ENCODE measurements around the gene TSPAN14. TPM values are rescaled to one million over a fixed set of nuclear protein-coding genes. Genes with fewer than 3 reads are reported as not detected.

Gene TSPAN14
- total RNA-seq, 2 donors from 2014 or later = 24.2 to 34.7 TPM

DNA sequence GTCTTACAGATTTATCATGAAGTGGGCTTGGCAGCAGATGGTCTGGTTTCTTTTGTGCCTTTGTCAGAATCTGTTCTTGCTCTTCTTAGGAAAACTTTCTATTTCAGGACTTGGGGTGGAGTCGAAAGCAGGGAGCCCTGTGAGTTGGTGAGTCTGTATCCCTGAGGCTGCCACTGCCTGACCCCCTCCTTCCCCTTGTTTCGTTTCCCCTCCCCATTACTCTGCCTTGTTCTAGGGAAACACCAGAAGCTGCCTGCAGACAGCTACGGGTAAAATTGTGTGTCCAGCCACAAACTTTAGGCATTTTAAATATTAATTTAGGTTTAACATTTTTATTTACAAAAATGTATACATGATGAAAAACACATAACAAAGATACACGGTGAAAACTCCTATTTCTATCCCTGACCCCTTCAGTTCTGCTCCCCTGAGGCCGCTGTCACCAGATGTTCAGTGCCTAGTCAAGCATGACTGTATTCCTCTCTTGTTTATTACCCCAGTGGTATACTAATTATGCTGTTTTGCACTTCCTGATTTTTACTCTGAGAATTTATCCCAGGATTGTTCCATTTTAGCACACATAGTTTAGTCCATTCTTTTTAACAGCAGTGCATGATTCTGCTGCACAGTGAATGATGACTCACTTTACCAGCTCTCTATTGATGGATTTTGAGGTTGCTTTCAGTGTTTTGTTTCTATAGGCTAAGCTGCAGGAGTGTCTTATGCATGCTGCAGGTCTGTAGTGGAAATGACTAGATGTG lies 9.1 kb downstream of the TSPAN14 start:
- Histone ChIP-seq H3K9me3 (no peaks in the 10 kb centered on the region), H3K36me3 (no peaks in the 10 kb centered on the region), H3K4me1 (peaks cover 0 to 100% of the 10 kb centered on the region in 2 donors), H3K27ac (peak overlapping the region; percentile 73 to 77), H3K4me3 (no peak overlapping the region), H3K27me3 (no peaks in the 10 kb centered on the region)
- no peak for DNase-seq (ENCODE audit: low spot score)
- TF ChIP-seq, protein P1, sequence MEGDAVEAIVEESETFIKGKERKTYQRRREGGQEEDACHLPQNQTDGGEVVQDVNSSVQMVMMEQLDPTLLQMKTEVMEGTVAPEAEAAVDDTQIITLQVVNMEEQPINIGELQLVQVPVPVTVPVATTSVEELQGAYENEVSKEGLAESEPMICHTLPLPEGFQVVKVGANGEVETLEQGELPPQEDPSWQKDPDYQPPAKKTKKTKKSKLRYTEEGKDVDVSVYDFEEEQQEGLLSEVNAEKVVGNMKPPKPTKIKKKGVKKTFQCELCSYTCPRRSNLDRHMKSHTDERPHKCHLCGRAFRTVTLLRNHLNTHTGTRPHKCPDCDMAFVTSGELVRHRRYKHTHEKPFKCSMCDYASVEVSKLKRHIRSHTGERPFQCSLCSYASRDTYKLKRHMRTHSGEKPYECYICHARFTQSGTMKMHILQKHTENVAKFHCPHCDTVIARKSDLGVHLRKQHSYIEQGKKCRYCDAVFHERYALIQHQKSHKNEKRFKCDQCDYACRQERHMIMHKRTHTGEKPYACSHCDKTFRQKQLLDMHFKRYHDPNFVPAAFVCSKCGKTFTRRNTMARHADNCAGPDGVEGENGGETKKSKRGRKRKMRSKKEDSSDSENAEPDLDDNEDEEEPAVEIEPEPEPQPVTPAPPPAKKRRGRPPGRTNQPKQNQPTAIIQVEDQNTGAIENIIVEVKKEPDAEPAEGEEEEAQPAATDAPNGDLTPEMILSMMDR (IDR thresholded peaks at IDR 0.05) = no peak

DNA sequence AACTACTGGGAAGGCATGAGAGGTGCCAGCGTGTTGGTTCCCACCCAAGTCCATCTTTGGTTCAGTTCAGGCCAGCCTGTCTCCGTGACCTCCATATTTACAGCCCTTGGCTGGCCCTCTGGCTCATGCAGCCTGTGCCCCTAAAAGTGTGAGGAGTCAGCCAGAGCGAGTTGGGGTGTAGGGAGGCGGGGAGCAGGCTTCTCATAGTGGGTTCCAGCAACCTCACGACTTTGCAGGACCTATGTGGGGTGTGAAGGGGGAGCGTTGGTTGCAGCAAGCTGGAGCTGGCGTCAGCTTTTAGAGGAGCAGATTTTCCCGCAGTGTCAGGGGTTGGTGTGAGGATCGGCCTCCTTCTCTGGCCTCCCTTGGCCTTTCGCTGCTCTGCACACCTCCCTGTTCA lies 9.8 kb downstream of the TSPAN14 start:
- Histone ChIP-seq H3K36me3 (no peaks in the 10 kb centered on the region), H3K4me3 (no peak overlapping the region), H3K4me1 (peaks cover 0 to 100% of the 10 kb centered on the region in 2 donors), H3K27me3 (no peaks in the 10 kb centered on the region), H3K9me3 (no peaks in the 10 kb centered on the region), H3K27ac (peak overlapping the region; percentile 73 to 77)
- TF ChIP-seq, protein P1 (IDR thresholded peaks at IDR 0.05) = no peak
- no peak for DNase-seq (ENCODE audit: low spot score)

DNA sequence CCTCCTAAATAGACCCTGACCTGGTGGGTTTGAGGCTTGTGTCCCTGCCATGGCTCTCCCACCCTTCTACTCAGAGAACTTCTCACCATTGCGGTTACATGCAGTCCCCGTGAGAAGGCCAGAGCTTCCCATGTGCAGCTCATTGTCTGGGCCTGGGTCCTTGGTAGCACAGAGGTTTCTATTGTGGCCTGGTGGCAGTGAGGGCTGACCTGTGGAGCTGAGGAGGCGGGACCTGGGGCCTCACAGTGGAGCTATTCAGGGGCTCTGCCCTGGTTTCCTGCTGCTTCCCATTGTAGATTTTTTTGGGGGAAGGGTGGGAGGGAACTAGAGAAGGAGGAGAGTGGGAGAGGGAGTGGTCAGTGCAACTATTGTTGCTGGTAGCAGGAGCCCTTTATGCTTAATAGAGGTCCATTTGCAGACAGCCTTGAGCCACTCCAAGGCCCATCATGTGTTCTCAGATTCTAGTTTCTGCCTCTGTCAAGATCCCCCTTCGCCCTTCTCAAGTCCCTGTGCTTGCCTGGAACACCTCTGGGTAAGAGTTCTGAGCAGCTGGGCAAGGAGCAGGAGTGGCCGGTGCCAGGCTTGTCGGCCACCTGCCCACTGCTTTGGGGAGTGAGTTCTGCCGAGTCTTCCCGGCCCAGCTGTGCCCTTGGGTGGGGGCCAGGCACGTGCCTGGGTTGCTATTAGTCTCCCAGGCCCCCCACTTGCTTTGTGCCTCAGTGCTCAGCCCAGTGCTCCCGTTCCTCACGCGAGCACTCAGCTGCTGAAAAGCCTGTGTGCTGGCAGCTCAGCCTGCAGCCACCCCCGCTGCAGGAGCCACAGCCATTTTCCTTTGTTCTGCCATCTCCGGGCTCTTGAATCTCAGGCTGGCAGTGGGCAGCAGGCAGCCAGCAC lies 10.7 kb downstream of the TSPAN14 start:
- Histone ChIP-seq H3K27ac (peak overlapping the region; percentile 73 to 77), H3K4me3 (peak overlapping the region in 1 of 2 donors; percentile 31), H3K36me3 (peaks cover 5% of the 10 kb centered on the region), H3K4me1 (peaks cover 0 to 100% of the 10 kb centered on the region in 2 donors), H3K27me3 (no peaks in the 10 kb centered on the region), H3K9me3 (no peaks in the 10 kb centered on the region)
- TF ChIP-seq, protein P1 (IDR thresholded peaks at IDR 0.05) = no peak
- no peak for DNase-seq (ENCODE audit: low spot score)

DNA sequence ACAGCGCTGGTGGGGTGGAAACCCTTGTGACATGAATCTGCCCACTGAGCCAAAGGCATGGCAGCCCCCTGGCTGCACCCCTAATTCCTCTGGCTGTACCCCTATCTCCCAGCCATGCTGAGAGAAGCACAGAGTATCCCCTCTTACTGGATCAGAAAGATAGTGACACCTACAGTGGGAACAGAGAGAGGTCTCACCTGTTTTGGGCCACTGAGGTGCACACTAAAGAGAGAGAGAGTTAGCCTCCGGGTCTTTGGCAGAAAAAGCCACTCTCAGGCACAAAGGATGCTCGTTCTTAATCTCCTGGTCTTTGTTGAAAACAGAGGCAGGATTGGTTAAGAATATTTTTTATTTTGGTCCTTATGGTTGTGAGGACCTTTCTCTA lies 11.3 kb downstream of the TSPAN14 start:
- TF ChIP-seq, protein P1 (IDR thresholded peaks at IDR 0.05) = no peak
- no peaks in the 10 kb centered on the region for H3K27me3 ChIP-seq
- H3K4me1 ChIP-seq = peaks cover 0 to 99% of the 10 kb centered on the region in 2 donors
- H3K27ac ChIP-seq = peak overlapping the region; percentile 73 to 77
- H3K9me3 ChIP-seq = no peaks in the 10 kb centered on the region
- peaks cover 11% of the 10 kb centered on the region for H3K36me3 ChIP-seq
- no peak for DNase-seq (ENCODE audit: low spot score)
- H3K4me3 ChIP-seq = peak overlapping the region in 1 of 2 donors; percentile 31

DNA sequence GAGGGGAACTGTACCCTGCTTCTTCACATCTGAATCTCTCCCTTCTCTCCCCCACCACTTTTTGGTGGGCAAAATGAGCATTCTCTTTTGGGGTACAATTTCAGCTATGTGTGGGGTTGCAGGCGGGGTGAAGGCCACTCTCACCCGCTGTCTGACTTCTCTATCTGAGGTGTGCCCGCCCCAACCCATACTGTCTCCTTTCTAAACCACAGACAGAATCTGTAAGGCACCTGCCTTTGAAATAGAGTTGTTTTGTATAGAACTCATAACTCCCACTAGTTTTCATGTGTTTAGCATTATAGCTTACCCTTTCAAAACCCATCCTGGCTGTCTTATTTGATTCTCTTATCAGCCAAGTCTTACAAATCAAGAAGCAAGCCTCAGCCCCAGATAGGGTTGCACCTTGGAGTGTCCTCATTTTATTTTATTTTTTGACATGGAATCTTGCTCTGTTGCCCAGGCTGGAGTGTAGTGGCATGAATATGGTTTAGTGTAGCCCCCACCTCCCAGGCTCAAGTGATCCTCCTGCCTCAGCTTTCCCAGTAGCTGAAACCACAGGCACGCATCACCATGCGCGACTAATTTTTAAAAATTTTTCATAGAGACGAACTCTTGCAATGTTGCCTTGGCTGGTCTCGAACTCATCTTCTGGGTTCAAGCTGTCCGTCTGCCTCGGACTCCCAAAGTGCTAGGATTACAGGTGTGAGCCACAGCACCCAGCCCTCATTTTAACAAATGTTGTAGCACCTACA lies 11.9 kb downstream of the TSPAN14 start:
- peaks cover 0 to 99% of the 10 kb centered on the region in 2 donors for H3K4me1 ChIP-seq
- no peak for DNase-seq (ENCODE audit: low spot score)
- peak overlapping the region; percentile 73 to 77 for H3K27ac ChIP-seq
- peaks cover 14% of the 10 kb centered on the region for H3K36me3 ChIP-seq
- TF ChIP-seq, protein P1 (IDR thresholded peaks at IDR 0.05) = no peak
- H3K4me3 ChIP-seq = no peak overlapping the region
- H3K9me3 ChIP-seq = no peaks in the 10 kb centered on the region
- H3K27me3 ChIP-seq = no peaks in the 10 kb centered on the region
